HepG2 (cell line): ENCODE measurements around the gene CBFA2T2. TPM values are rescaled to one million over a fixed set of nuclear protein-coding genes. Genes with fewer than 3 reads are reported as not detected.

Source experiments
- CBFB ChIP-seq: sonication (generic); formaldehyde crosslinking; IDR thresholded peaks from 2 replicates; pipeline ENCODE4 v1.4.0; 2020; ENCODE audit warnings: missing genetic modification reagents
- CC2D1A ChIP-seq: sonication (generic); formaldehyde crosslinking; IDR thresholded peaks from 2 replicates; pipeline ENCODE4 v1.8.1; 2023; ENCODE audit warnings: mild to moderate bottlenecking, missing genetic modification reagents
- FOXM1 ChIP-seq: sonication (generic); formaldehyde crosslinking; IDR thresholded peaks from 2 replicates; pipeline ENCODE4 v1.5.0; 2020; ENCODE audit warnings: missing genetic modification reagents
- GLI4 ChIP-seq: sonication (generic); formaldehyde crosslinking; IDR thresholded peaks from 2 replicates; pipeline ENCODE4 v1.5.1; 2020; ENCODE audit warnings: missing genetic modification reagents, mild to moderate bottlenecking, moderate library complexity, borderline replicate concordance
- HNRNPL ChIP-seq: fragments of 200-400 bp; formaldehyde crosslinking; IDR thresholded peaks from 2 replicates; pipeline ENCODE4 v1.6.1; 2017; ENCODE audit warnings: mild to moderate bottlenecking, low read depth, low read length
- IKZF4 ChIP-seq: sonication (generic); formaldehyde crosslinking; IDR thresholded peaks from 2 replicates; pipeline ENCODE4 v1.5.1; 2020; ENCODE audit warnings: borderline replicate concordance, mild to moderate bottlenecking, low read depth, missing genetic modification reagents; ENCODE audit errors: not compliant biosample characterization
- NPAS2 ChIP-seq: sonication (generic); formaldehyde crosslinking; IDR thresholded peaks from 2 replicates; pipeline ENCODE4 v1.8.0; 2022; ENCODE audit warnings: mild to moderate bottlenecking, missing genetic modification reagents, borderline replicate concordance
- SRSF9 ChIP-seq: fragments of 200-400 bp; formaldehyde crosslinking; IDR thresholded peaks from 2 replicates; pipeline ENCODE4 v1.6.1; 2018; ENCODE audit warnings: borderline replicate concordance, mild to moderate bottlenecking, low read depth, low read length; ENCODE audit not compliant: insufficient read depth, poor library complexity, severe bottlenecking
- SSRP1 ChIP-seq: IDR thresholded peaks from 2 replicates; pipeline ENCODE4 v1.6.1; 2016; ENCODE audit warnings: control low read depth
- SYNCRIP ChIP-seq: fragments of 200-400 bp; formaldehyde crosslinking; IDR thresholded peaks from 2 replicates; pipeline ENCODE4 v1.6.1; 2018; ENCODE audit warnings: mild to moderate bottlenecking, low read depth, low read length; ENCODE audit not compliant: insufficient read depth
- TCF7 ChIP-seq: sonication (generic); IDR thresholded peaks from 2 replicates; pipeline ENCODE4 v1.6.1; 2016; ENCODE audit warnings: antibody characterized with exemption, low read depth
- ZFP90 ChIP-seq: sonication (generic); formaldehyde crosslinking; IDR thresholded peaks from 2 replicates; pipeline ENCODE4 v1.8.0; 2022; ENCODE audit warnings: missing genetic modification reagents, mild to moderate bottlenecking, inconsistent platforms, borderline replicate concordance
- ZMYM2 ChIP-seq: sonication (generic); formaldehyde crosslinking; IDR thresholded peaks from 2 replicates; pipeline ENCODE4 v1.8.0; 2022; ENCODE audit warnings: mild to moderate bottlenecking, missing genetic modification reagents
- ZNF253 ChIP-seq: sonication (generic); formaldehyde crosslinking; IDR thresholded peaks from 2 replicates; pipeline ENCODE4 v1.8.0; 2022; ENCODE audit warnings: mild to moderate bottlenecking, missing genetic modification reagents, borderline replicate concordance
- ZNF44 ChIP-seq: sonication (generic); formaldehyde crosslinking; IDR thresholded peaks from 2 replicates; pipeline ENCODE4 v1.5.1; 2020; ENCODE audit warnings: mild to moderate bottlenecking, missing genetic modification reagents
- ZNF670 ChIP-seq: sonication (generic); formaldehyde crosslinking; IDR thresholded peaks from 2 replicates; pipeline ENCODE4 v1.8.0; 2022; ENCODE audit warnings: mild to moderate bottlenecking, missing genetic modification reagents, borderline replicate concordance
- polyA plus RNA-seq, 8 experiments: library from polyadenylated mRNA; depleted of rRNA in 3 of 8; stranded (reverse) in 7 of 8; unstranded in 1 of 8; fragments of >200 nt; fragmentation: Illumina TruSeq in 4 of 8; extraction: Trizol in 4 of 8; gene quantifications; 2 replicates each; pipeline versions ENCODE4 v1.2.1 to v1.2.3, GENCODE V29; 2011 to 2016; ENCODE audit warnings: low read depth in 4 of 8, missing spikeins in 1 of 8, mixed read lengths in 1 of 8; ENCODE audit not compliant: insufficient read depth in 1 of 8
- total RNA-seq, 5 experiments: library from RNA; depleted of rRNA; stranded (reverse); fragments of >200 nt; fragmentation: Illumina TruSeq; extraction: Trizol; gene quantifications; 2 replicates each; pipeline ENCODE4 v1.2.3, GENCODE V29; 2016; ENCODE audit warnings: low read depth in 1 of 5
- TF ChIP-seq, protein P1 (sequence below): IDR thresholded peaks from 2 replicates; pipeline ENCODE4 v1.4.0; 2020; ENCODE audit warnings: mild to moderate bottlenecking, missing genetic modification reagents
- TF ChIP-seq, protein P2 (sequence below): sonication (generic); formaldehyde crosslinking; IDR thresholded peaks from 2 replicates; pipeline ENCODE4 v1.5.0; 2020; ENCODE audit warnings: mild to moderate bottlenecking, low read depth, missing genetic modification reagents, borderline replicate concordance
- TF ChIP-seq, protein P3 (sequence below): sonication (generic); formaldehyde crosslinking; IDR thresholded peaks from 2 replicates; pipeline ENCODE4 v1.4.0; 2020; ENCODE audit warnings: missing genetic modification reagents
- TF ChIP-seq, protein P4 (sequence below): sonication (generic); formaldehyde crosslinking; IDR thresholded peaks from 2 replicates; pipeline ENCODE4 v1.8.0; 2022; ENCODE audit warnings: mild to moderate bottlenecking, missing genetic modification reagents

CBFA2T2 gene
- total and polyA plus RNA-seq, 2 of the 13 experiments (the other 11 are each of a cell fraction or from before 2014, with no cell fraction given): 6.3 to 21.2 TPM

DNA sequence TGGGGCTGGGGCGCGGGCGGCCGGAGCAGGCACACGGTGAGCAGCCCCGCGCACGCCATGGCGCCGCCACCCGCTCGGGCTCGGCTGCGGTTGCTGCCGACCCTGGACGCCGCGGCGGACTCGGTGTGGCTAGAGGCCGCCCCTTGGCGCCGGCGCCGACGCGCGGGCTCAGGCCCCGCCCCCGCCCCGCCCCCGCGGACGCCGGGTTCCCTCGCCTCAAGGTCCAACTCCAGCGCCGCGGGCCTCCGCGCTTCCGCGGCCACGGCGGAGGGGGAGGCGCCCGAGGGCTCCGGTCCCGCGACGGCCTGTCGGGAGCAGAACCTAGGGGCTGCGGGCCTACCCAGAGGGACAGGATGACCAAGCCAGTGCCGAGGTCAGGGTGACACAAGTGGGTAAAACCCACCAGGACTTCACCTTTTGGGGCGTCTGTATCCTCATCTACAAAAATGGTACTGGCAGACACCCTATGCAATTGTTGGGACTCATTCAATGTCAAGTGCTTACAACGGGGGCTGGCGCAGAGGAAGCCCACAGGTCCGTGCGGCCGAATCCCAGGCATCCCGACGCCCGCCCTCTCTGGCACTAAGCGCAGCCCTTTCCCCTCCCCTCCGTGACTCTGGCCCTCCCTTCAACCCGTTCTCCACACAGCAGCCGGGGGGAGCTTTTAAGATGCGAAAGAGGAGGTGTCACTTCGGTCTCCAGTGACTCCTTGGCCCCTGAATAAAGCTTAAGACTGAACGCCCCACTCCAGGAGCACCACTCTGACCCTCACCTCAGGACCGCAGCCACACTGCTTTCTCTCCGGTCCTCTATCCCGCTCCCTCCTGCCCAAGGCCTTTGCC lies 184.6 kb downstream of the CBFA2T2 start, which contains the start of gene NECAB3 (continued):
- TF ChIP-seq, protein P1, sequence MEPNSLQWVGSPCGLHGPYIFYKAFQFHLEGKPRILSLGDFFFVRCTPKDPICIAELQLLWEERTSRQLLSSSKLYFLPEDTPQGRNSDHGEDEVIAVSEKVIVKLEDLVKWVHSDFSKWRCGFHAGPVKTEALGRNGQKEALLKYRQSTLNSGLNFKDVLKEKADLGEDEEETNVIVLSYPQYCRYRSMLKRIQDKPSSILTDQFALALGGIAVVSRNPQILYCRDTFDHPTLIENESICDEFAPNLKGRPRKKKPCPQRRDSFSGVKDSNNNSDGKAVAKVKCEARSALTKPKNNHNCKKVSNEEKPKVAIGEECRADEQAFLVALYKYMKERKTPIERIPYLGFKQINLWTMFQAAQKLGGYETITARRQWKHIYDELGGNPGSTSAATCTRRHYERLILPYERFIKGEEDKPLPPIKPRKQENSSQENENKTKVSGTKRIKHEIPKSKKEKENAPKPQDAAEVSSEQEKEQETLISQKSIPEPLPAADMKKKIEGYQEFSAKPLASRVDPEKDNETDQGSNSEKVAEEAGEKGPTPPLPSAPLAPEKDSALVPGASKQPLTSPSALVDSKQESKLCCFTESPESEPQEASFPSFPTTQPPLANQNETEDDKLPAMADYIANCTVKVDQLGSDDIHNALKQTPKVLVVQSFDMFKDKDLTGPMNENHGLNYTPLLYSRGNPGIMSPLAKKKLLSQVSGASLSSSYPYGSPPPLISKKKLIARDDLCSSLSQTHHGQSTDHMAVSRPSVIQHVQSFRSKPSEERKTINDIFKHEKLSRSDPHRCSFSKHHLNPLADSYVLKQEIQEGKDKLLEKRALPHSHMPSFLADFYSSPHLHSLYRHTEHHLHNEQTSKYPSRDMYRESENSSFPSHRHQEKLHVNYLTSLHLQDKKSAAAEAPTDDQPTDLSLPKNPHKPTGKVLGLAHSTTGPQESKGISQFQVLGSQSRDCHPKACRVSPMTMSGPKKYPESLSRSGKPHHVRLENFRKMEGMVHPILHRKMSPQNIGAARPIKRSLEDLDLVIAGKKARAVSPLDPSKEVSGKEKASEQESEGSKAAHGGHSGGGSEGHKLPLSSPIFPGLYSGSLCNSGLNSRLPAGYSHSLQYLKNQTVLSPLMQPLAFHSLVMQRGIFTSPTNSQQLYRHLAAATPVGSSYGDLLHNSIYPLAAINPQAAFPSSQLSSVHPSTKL (CRISPR knock-in tag): peak; percentile 58
- TF ChIP-seq SSRP1 (CRISPR knock-in tag): peak; percentile 39; the same call in 1 of the 2 replicates
- TF ChIP-seq, protein P2, sequence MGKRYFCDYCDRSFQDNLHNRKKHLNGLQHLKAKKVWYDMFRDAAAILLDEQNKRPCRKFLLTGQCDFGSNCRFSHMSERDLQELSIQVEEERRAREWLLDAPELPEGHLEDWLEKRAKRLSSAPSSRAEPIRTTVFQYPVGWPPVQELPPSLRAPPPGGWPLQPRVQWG (CRISPR knock-in tag): no peak
- peak; percentile 62 for TF ChIP-seq GLI4 (CRISPR knock-in tag)
- TF ChIP-seq SYNCRIP: no peak
- no peak for TF ChIP-seq HNRNPL
- peak; percentile 73; the same call in 1 of the 2 replicates for TF ChIP-seq ZMYM2
- TF ChIP-seq CC2D1A (CRISPR knock-in tag): no peak
- 0 out of 2 replicates have a peak, but pooled peaks have one; percentile 49 for TF ChIP-seq NPAS2 (CRISPR knock-in tag)
- no peak for TF ChIP-seq TCF7
- peak; percentile 91; the same call in 1 of the 2 replicates for TF ChIP-seq ZNF670
- TF ChIP-seq, protein P3, sequence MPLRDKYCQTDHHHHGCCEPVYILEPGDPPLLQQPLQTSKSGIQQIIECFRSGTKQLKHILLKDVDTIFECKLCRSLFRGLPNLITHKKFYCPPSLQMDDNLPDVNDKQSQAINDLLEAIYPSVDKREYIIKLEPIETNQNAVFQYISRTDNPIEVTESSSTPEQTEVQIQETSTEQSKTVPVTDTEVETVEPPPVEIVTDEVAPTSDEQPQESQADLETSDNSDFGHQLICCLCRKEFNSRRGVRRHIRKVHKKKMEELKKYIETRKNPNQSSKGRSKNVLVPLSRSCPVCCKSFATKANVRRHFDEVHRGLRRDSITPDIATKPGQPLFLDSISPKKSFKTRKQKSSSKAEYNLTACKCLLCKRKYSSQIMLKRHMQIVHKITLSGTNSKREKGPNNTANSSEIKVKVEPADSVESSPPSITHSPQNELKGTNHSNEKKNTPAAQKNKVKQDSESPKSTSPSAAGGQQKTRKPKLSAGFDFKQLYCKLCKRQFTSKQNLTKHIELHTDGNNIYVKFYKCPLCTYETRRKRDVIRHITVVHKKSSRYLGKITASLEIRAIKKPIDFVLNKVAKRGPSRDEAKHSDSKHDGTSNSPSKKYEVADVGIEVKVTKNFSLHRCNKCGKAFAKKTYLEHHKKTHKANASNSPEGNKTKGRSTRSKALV (CRISPR knock-in tag): peak; percentile 73; the same call in 1 of the 2 replicates
- TF ChIP-seq, protein P4, sequence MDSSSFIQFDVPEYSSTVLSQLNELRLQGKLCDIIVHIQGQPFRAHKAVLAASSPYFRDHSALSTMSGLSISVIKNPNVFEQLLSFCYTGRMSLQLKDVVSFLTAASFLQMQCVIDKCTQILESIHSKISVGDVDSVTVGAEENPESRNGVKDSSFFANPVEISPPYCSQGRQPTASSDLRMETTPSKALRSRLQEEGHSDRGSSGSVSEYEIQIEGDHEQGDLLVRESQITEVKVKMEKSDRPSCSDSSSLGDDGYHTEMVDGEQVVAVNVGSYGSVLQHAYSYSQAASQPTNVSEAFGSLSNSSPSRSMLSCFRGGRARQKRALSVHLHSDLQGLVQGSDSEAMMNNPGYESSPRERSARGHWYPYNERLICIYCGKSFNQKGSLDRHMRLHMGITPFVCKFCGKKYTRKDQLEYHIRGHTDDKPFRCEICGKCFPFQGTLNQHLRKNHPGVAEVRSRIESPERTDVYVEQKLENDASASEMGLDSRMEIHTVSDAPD (CRISPR knock-in tag): 0 out of 2 replicates have a peak, but pooled peaks have one; percentile 65
- no peak for TF ChIP-seq FOXM1
- peak; percentile 50; the same call in 1 of the 2 replicates for TF ChIP-seq ZNF44
- TF ChIP-seq ZFP90 (CRISPR knock-in tag): peak; percentile 72; the same call in 1 of the 2 replicates
- TF ChIP-seq SRSF9: no peak
- TF ChIP-seq IKZF4 (CRISPR knock-in tag): peak; percentile 31
- TF ChIP-seq ZNF253 (CRISPR knock-in tag): no peak; the same call in 1 of the 2 replicates
- no peak; the same call in 1 of the 2 replicates for TF ChIP-seq CBFB (CRISPR knock-in tag)
